Spleen (tissue), 7 donors: Measurements from ENCODE around the gene FAM131C.

Experiments
- POLR2A ChIP-seq, 3 donors: fragments of 450-650 bp; IDR thresholded peaks; one replicate each; pipeline ENCODE4 v1.5.1; 2017; ENCODE audit warnings: antibody characterized with exemption in 3 of 3, mild to moderate bottlenecking in 1 of 3
- POLR2AphosphoS5 ChIP-seq, 3 donors: sonication (generic); formaldehyde crosslinking; IDR thresholded peaks; one replicate each; pipeline ENCODE4 v1.5.1; 2017; ENCODE audit warnings: antibody characterized with exemption in 3 of 3
- TF ChIP-seq, protein P1 (sequence below), 11 experiments: fragments of 200-600 bp in 7 of 11; fragments of 450-650 bp in 4 of 11; sonication (generic) in 4 of 11; IDR thresholded peaks in 8 of 11; conservative IDR thresholded peaks in 3 of 11; 1 replicate in 7 of 11; 2 replicates in 4 of 11; pipeline versions ENCODE4 v1.4.0 to v1.8.0; 2016 to 2021; ENCODE audit warnings: antibody characterized with exemption in 11 of 11, inconsistent platforms in 4 of 11, mild to moderate bottlenecking in 1 of 11
- donor health status: DM: no; HTN: no; CAD: no; lungs with moderate emphysema.
- donor health status: DM: no; HTN: no; CAD: no.
- donor health status: DM: no; HTN: no; CAD: no.

DNA sequence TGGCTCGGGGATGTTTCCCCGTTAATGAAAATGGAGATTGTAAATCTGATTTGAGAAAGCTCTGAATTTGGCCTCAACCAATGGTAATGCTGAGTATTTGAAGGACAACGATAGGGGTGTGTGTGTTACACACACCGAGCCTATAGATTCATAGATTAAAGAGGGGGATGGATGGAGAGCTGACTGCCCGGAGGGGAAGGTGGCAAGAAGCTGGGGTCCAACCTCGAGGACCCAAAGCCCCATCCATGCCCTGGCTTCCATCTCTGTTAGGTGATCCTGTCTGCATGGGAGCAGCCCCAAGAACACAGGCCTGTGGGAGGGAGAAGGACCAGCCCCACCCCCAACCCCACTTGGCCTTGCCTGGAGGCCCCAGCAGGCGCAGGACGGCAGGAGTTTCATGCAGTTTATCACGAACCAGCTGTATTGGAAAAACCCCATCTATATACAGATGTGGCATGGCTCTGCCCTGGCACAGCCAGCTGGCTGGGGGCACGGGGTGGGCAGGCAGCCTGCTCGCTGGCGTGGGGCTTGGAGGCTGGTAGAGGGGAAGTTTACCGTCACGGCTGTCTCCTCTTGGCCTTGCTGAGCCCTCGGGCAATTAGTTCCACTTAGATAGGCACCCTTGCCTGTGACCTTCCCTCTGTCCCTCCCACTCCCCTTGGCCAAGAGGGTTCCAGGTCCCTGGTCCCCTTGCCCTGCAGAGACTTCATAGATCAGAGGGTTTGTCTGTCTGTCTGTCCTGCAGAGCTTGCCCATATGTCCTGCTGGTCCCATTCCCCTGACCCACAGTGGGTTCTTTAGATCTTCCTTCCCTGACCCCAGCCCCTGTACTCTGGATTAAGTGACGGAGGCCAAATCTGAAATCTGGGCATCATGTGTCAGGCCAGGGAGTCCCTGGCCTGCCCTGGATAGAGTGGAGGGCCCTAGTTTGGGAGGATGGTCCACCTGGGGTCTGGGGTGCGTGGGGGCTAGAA is 58.7 kb downstream of the FAM131C start:
- TF ChIP-seq POLR2A (IDR thresholded peaks at IDR 0.05) (no peak), POLR2AphosphoS5 (IDR thresholded peaks at IDR 0.05) (no peak)
- TF ChIP-seq, protein P1, sequence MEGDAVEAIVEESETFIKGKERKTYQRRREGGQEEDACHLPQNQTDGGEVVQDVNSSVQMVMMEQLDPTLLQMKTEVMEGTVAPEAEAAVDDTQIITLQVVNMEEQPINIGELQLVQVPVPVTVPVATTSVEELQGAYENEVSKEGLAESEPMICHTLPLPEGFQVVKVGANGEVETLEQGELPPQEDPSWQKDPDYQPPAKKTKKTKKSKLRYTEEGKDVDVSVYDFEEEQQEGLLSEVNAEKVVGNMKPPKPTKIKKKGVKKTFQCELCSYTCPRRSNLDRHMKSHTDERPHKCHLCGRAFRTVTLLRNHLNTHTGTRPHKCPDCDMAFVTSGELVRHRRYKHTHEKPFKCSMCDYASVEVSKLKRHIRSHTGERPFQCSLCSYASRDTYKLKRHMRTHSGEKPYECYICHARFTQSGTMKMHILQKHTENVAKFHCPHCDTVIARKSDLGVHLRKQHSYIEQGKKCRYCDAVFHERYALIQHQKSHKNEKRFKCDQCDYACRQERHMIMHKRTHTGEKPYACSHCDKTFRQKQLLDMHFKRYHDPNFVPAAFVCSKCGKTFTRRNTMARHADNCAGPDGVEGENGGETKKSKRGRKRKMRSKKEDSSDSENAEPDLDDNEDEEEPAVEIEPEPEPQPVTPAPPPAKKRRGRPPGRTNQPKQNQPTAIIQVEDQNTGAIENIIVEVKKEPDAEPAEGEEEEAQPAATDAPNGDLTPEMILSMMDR (IDR thresholded peaks at IDR 0.05 in 8 of 11, conservative IDR thresholded peaks at IDR 0.05 in 3 of 11), result no peak
